NCI-H1048 (cell line): ENCODE data around the gene RIOK3.
"Not testable (repeated sequence)": the region's sequence is repeated elsewhere in the genome, so short reads cannot be mapped to it uniquely, and the experiment has no call there.

Source experiments
- DNase-seq: peaks from one replicate; lab custom pipeline; 2025; lab: John Stamatoyannopoulos, UW

Gene RIOK3, protein sequence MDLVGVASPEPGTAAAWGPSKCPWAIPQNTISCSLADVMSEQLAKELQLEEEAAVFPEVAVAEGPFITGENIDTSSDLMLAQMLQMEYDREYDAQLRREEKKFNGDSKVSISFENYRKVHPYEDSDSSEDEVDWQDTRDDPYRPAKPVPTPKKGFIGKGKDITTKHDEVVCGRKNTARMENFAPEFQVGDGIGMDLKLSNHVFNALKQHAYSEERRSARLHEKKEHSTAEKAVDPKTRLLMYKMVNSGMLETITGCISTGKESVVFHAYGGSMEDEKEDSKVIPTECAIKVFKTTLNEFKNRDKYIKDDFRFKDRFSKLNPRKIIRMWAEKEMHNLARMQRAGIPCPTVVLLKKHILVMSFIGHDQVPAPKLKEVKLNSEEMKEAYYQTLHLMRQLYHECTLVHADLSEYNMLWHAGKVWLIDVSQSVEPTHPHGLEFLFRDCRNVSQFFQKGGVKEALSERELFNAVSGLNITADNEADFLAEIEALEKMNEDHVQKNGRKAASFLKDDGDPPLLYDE

DNA sequence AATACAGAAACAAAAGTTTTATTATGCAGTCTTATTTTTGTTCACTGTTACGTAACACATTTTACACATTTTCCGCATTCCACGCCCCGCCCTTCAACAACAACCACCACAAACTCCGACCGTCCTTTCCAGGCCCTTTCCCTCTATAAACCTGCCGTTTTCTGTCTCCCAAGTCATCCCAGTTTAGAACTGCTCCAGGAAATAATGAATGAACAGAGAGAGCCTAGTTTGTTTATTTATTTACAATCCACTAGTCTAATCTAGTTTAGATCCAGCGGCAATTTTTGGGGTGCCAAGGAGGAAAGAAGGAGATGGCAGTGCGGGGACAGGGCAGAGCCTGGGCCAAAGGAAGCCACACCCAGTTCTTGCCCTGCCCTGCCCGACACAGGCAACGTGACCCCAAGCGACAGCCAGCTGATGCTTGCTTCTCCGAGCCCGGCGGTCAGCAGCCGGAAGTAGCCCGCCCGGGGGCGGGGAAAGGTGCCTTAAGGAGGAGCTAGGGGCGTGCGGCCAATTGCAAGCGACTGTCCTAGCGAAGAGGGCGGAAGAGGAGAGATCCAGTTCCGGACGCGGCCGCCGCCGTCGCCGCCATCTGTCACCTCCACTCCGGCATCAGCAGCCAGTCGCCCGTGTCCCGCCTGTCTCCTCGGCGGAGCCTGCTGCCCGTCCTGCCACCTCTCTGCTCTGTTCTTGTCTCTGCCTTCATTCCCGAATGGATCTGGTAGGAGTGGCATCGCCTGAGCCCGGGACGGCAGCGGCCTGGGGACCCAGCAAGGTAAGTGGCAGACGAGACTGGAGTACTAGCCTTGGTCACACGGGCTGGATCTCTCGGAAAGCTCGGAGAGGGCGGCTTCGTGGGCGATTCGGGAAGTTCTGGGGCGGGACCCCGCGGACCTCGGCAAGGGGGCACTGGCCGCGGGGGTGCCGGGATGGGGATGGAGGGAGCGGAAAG is at the start of gene RIOK3:
TSS of gene RIOK3 (plus strand) at position 560 of the 952 bp plus-strand sequence. CDS start at position 713, 153 bp downstream.
- peak; percentile 88 for DNase-seq

DNA sequence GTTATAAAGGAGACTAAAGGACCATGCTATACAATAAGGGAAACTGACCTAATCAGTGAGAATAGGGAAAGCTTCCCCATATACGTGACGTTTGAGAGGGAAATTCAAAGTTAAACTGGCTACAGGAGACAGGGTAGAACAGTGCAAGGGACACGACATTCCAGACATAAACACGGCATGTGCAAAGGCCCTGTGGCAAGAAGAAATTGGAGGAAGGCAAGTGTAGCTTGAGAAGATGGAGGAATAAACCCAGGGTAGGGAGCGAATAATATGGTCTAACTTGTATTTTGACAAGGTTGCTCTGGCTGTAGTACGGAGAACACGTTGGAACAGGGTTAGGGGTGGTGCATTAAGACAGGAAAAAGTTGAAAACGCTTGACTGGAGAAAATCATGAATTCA is 49.8 kb upstream of the RIOK3 start:
- no peak for DNase-seq

DNA sequence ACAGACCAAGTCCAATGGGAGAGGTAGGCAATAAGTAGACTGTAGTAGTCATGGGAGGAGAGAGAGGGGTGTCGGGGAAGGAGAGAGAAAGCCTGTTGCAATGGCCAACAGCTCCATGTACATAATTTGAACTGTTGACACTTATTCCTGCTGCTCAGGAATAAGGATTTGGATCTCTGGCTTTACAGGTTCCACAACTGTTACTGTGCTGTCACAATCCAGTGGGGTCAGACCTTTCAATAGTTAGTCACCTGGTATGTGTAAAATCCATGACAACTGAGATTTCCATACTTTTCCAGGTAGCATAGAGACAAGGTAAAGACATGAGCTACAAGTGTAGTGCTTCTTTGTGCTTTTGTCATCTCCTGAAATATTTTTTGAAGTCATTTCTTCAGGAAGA is 47.5 kb upstream of the RIOK3 start:
- DNase-seq, result no peak

DNA sequence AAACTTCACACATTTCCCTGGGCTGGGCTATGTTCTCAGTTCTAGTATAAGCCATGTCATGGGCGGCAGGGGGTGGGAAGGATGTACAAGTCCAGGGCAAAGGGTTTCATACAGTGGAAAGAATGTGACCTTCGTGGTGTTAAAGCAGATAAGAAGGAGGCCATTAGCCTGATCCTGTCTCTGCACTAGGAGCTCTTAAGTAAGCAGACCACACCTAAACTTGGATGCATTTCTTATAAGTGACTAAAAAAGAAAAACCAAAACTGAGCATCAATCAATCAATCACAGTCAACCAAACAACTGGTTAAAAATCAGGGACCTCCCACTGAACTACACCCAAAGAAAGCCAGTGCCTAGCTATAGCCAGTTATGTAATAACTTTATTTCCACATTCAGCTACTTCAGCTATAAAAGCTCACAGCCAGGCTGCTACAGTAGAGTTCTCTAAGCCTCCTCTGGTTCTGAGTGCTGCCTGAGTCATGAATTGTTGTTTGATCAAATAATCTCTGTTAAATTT is 46.8 kb upstream of the RIOK3 start:
- no peak for DNase-seq

DNA sequence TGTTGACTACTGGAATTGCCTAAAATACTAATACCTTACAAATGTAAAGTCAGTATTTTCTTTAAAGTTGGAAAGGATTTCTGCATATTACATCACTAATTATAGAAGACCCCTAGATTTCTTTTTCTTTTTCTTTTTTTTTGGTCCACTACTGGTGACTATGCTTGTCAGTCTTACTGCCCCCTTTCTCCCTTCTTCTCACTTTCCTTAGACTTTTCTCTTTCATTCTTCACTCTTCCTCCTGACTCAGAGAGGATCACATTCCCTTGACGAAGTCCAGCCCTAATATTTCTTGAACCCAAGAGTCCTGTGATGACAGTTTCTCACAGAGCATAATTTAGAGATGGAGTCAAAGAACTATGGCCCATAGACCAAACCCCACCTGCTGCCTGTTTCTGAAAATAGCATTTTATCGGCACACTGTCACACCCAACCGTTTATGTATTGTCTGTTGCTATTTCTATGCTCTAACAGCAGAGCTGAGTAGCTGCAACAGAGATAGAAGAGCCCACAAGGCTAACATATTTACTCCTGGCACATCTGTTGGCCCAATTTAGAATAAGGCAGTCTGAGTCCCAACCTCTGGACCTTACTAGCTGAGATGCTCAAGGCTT is 40.6 kb upstream of the RIOK3 start:
- DNase-seq, result no peak

DNA sequence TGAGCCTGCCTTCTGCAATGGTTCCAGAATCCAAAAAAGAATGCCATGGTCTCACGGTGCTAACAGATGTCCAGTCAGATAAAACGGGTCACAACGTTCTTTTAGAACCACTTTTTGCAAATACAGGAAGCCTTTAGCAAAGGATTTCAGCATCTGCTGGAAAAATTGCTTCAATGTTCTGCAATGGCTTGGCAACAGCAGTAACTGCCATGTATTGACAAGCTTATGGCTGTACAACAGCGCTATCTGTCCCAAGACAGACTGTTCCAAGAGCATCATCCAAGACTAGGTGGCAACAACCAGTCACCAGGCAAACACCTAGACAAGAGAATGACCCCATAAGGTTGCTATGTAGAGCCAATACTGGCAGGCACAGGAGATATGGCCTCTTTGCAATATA is 37.6 kb upstream of the RIOK3 start:
- no peak for DNase-seq

DNA sequence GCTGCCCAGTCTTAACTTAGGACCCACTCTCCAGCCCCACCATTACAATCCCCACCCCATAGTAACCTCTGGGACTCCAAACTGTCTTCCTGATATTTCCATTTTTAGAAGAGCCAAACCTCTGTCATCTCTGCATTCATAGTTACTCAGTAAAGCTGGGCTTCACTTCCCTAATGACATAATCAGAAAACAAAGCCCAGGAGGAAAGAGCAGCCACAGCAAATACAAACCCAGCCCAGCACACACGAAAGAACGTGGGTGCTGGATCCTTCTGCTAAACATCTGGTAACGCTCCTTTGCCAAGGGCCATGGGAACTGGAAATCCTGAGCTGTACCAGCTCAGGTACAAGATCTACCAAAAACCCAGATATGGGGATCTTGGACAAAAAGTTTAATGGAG is 36.8 kb upstream of the RIOK3 start:
- no peak for DNase-seq

DNA sequence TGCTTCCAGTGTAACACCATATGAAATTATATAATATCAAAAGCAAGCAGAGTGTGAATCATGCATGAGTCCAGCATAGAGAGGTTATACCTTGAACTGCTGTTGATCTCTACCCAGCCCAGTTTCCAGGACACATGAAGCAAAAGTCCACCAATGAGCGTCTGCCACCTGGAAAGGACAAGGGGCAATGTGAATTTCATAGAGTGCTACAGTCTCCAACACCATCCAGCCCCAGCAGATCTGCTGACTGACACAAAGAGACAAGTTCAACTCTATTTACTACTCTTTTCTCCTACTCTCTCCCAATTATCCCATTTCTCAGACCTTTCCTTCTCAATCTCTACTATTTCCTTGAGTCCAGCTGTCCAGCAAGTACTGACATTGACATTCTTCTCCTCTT is 31.8 kb upstream of the RIOK3 start:
- DNase-seq, result no peak

DNA sequence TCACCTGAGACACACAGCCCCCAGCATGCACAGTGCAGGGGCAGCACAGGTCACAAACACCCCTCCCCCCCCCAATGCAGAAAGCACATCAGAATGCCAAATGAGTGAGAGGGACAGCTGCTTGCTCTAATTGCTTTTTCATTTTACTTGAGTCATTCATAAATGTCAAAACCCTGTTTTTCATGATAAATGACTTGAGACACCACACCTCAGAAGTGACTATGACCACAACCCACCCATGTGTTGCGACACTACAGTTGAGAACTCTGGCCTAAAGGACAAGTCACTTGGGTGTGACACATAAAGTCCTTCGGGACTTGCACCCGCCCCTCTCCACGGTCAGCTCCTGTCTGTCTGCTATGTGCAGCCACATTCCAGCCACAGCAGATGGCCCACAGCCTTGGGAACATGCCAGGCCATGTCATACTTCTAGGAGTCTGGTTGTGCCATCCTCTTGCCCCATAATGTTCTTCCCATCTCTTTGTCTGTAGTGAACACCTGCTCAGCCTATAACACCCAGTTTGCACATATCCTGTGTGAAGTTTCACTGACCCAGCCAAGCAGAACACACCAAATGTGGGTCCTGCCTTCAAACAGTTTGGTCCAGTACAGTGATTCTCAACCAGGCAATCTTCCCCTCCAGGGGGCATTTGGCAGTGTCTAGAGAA is 30.2 kb upstream of the RIOK3 start:
- no peak for DNase-seq

DNA sequence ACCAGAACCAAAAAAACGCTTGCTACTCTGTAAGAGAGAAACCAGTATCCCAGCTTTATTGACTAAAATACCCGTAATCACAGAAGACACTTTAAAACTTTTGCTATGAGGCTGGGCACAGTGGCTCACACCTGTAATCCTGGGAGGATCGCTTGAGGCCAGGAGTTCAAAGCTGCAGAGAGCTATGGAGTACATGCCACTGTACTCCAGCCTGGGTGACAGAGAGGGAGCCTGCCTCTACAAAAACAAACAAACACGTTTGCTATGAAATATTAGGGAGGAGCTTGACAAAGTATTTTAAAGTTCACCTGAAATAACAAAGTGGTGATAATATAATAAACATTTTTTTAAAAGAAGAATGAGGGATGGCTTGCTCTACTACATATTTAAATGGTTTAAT is 28.5 kb upstream of the RIOK3 start:
- no peak for DNase-seq

DNA sequence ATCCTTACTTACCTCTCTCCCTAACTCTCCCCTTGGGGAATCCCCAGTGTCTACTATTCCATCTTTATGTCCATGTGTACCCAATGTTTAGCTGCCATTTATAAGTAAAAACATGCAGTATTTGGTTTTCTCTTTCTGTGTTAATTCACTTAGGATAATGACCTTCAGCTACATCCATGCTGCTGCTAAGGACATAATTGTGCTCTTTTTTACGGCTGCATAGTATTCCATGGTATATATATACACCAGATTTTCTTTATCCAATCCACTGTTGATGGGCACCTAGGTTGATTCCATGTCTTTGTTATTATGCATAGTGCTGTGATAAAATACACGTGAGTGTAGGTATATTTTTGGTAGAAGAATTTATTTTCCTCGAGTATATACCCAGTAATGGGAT is 24.3 kb upstream of the RIOK3 start:
- DNase-seq, result no peak

DNA sequence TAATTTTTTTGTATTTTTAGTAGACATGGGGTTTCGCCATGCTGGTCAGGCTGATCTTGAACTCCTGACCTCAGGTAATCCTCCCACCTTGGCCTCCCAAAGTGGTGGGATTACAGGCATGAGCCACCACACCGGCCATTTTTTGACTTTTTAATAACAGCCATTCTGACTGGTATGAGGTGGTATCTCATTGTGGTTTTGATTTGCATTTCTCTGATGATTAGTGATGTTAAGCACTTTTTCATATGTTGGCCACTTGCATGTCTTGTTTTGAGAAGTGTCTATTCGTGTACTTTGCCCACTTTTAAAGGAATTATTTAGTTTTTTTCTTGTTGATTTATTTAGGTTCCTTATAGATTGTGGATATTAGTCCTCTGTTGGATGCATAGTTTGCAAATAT is 23.5 kb upstream of the RIOK3 start:
- not testable (repeated sequence) for DNase-seq

DNA sequence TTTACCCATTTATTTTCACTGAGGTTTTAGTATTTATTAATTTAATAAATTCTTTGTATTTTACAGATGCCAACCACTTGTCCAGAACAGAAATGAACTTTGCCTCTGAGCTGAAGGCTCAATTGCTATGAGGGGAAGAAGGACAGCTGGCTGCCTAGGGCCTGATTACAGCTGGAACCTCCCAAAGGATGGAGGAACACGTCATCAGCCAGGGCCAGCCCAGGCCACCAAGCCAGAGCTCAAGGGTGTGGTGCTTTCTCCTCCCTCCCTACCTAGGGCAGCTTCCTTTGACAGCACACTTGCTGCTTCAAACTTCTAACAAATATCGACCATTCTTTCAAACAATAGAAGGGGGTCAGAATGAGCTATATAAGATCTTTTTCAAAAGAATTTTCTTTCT is 19.7 kb upstream of the RIOK3 start:
- no peak for DNase-seq

DNA sequence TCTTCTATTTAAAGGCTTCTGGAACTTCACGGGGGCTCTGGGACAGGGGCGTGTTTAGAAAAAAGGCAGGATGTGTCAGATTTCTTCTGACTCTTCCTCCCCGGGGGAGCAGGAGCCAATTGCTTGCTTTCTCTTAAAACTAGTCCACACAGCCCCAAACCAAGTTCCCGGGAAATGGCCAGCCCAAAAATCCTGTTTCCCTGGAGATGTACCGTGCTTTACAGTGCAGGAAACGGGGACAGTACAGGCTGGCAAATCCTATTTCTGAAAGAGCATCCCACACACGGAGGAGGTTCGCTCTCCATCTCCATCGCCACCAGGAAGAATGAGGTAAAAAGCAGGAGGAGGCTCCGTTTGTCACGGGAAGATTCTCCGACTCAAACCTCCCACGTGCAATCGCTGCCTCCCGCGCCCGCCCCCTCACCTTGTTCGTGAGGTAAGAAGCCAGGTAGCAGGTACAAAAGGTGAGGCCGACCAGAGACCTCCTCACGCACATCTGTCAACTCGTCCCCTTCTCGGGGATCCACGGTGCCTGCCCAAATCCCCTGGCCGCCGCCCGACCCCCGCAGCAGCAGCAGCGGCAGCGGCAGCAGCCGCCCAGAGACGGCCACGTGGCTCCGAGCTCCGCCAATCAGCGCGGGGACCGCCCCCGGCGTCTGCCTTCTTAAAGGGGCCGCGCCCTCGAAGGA is 15.6 kb upstream of the RIOK3 start:
- peak; percentile 34 for DNase-seq

DNA sequence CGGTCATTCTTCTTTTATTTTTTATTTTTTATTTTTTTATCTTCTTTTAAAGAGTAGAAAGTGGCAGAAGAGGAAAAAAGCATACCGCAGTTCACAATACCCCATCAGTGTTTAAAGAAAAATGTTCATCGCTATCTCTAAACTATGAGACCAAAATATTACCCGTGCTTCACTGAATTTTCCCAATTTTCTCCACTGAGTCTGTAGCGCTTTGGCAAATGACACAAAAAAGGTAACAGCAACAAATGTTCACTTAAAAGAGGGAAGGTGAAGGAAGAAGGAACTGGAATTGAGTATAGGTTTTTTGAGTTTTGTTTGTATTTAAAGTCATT is 15.1 kb upstream of the RIOK3 start:
- no peak for DNase-seq

DNA sequence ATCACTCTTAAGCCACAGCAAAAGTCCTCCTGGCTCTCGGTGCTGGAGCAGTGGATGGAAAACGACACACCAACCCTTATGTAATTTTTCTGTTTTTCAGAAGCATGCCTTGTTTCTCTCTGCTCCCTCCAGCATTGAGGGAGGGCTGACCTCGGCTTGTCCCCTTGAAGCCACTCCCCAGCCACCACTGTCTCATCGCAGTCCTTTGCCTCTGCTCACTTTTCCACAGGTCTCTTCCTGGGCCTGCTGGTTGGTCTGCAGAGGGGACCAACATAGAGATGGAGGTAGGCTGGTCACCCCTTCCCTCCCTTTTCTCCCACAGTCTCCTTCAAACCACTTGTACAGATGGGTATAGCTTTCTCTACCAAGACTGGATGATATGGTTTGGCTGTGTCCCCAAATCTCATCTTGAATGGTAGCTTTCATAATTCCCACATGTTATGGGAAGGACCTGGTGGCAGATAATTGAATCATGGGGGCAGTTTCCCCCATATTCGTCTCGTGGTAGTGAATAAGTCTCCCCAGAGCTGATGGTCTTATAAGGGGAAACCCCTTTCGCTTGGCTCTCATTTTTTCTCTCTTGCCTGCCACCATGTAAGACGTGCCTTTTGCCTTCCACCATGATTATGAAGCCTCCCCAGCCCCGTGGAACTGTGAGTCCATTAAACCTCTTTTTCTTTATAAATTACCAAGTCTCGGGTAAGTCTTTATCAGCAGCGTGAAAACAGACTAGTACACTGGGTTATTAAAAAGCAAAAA is 14.3 kb upstream of the RIOK3 start:
- no peak for DNase-seq

DNA sequence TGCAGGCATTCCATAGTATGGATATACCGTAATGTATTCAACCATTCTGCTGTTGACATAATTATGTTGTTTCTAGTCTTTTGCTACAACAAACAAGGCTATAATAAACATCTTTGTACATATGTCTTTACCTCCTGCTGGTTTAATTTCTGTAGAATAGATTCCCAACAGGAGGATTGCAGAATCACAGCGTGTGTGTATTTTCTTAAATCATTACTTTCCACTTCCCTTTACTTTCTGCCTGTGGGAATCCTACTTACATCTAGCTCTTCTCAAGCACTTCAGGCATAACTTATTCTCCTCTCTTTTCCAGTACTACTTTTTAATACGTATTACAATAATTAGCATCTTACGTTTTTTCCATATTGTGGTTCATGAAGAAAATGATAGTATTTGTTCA is 13.0 kb upstream of the RIOK3 start:
- no peak for DNase-seq

DNA sequence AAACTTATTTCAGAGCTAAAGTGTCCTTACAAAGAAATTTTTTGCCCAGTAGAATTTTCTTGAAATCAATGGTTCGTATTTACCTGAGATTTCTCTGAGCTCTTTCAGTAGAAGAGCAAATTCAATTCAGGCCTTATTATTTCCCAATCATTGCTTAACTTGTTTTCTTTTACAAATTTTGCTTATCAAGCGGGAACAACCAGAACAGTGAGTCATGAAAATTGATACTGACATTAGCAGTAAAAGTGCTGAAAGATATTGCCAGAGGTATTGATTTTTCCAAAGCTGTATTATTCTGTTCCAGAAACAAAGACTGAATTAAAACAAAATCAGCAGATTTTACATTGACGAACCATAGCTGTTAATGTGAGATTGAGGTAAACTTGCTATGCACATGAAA is 10.1 kb upstream of the RIOK3 start:
- DNase-seq, result no peak

DNA sequence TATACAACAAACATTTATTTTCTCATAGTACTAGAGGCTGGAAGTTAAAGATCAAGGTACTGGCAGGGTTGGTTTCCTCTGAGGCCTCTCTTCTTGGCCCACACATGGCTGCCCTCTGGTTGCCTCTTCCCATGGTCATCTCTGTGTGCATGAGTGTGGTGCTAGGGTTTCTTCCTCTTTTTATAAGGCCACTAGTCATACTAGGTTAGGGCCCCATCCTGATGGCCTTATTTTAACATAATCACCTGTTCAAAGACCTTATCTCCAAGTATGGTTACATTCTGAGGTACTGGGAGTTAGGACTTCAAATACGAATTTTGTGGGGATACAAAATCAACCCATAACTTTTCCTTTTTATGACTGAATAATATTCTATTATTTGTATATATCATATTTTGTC is 4.8 kb upstream of the RIOK3 start:
- no peak for DNase-seq

DNA sequence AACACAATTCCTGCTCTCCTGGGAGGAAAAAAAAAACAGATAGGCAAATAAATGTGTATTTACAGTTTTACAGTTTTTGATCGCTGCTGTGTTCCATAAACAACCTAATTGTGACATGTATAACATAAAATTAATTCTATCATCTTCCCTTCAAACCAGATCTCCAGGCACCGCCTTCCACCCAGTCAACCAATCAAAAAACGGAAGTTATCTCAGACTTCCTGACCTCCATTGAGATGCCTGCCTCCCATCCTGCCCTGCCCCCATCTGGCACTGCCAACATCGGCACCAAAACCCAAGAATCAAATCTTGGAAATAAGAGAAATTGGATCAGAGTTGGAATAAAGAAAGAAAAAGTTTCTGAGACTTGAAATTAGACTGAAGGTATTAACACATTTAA is 3.1 kb upstream of the RIOK3 start:
- DNase-seq, result no peak
